T-helper 17 cell (primary cell): ENCODE results near the gene MT1E. TPM values are rescaled to one million over a fixed set of nuclear protein-coding genes. Genes with fewer than 3 reads are reported as not detected.
"Not testable (repeated sequence)": the region's sequence is repeated elsewhere in the genome, so short reads cannot be mapped to it uniquely, and the experiment has no call there.

Source experiments
- ATAC-seq: fragments of 150-1000 bp; cut with Tn5 transposase; 2 replicates; pipeline ENCODE4 v1.10.0; 2021; ENCODE audit warnings: mild to moderate bottlenecking, moderate library complexity
- DNase-seq, 3 donors: peaks; one replicate each; pipeline versions ENCODE4 v3.0.0 to v3.0.0-alpha.2; 2020 to 2021
- H3K9me3 ChIP-seq: one replicate; pipeline ENCODE4 v1.7.0; 2013; ENCODE audit warnings: low read length, mild to moderate bottlenecking; ENCODE audit not compliant: control insufficient read depth, poor library complexity, severe bottlenecking
- H3K27ac Mint-ChIP-seq: one replicate; pipeline ENCODE4 v1.8.0; 2022; ENCODE audit warnings: mild to moderate bottlenecking, moderate library complexity, mixed read lengths
- H3K27me3 Mint-ChIP-seq: one replicate; pipeline ENCODE4 v1.8.0; 2022; ENCODE audit warnings: mixed read lengths
- H3K36me3 Mint-ChIP-seq: one replicate; pipeline ENCODE4 v1.8.0; 2022; ENCODE audit warnings: low read depth, mixed read lengths
- H3K4me1 Mint-ChIP-seq: one replicate; pipeline ENCODE4 v1.8.0; 2022; ENCODE audit warnings: mild to moderate bottlenecking, mixed read lengths
- H3K4me3 Mint-ChIP-seq: one replicate; pipeline ENCODE4 v1.8.0; 2022; ENCODE audit warnings: mild to moderate bottlenecking, moderate library complexity, mixed read lengths
- total RNA-seq, 4 donors: library from RNA in 2 of 4; stranded (reverse) in 2 of 4; gene quantifications; one replicate each; pipeline ENCODE4 v1.2.3 and lab custom pipeline; 2022 to 2026

The MT1E gene
- total RNA-seq, result 1 to 10 TPM; 1.9 to 8.7 TPM
- 0 to 0.98 reads per million in 2 donors for total RNA-seq (lab: John Stamatoyannopoulos, UW)

GRCh38 chr16:56625140-56625942 lies at the start of gene MT1E:
Gene MT1E, plus strand, starts transcription at chr16:56625781. Its CDS starts 71 bp downstream, at chr16:56625852.
- Mint-ChIP-seq H3K27me3 (peaks cover 12% of the 10 kb centered on the region), H3K36me3 (no peaks in the 10 kb centered on the region), H3K4me3 (peak within 1 kb of the TSS; percentile 95), H3K4me1 (peaks cover 18% of the 10 kb centered on the region), H3K27ac (peak within 1 kb of the TSS; percentile 24)
- DNase-seq (peak in 1 of 3 donors; percentile 39), ATAC-seq (peak; percentile 96)
- H3K9me3 ChIP-seq, result no peaks in the 10 kb centered on the region

GRCh38 chr16:56576585-56577299 lies 48.8 kb upstream of the MT1E start:
- Mint-ChIP-seq H3K4me3 (no peak overlapping the region), H3K4me1 (peaks cover 9% of the 10 kb centered on the region), H3K36me3 (peaks cover 2% of the 10 kb centered on the region), H3K27me3 (peaks cover 6% of the 10 kb centered on the region), H3K27ac (peak overlapping the region; percentile 39)
- no peaks in the 10 kb centered on the region for H3K9me3 ChIP-seq
- DNase-seq (peak; percentile 77 to 82 (median 78)), ATAC-seq (peak; percentile 100)

GRCh38 chr16:56577300-56577625 lies 48.3 kb upstream of the MT1E start:
- no peaks in the 10 kb centered on the region for H3K9me3 ChIP-seq
- DNase-seq (no peak), ATAC-seq (no peak)
- Mint-ChIP-seq H3K4me1 (peaks cover 9% of the 10 kb centered on the region), H3K27me3 (peaks cover 6% of the 10 kb centered on the region), H3K4me3 (no peak overlapping the region), H3K27ac (peak overlapping the region; percentile 39), H3K36me3 (peaks cover 2% of the 10 kb centered on the region)

- no peak overlapping the region for H3K27ac Mint-ChIP-seq
- H3K27me3 Mint-ChIP-seq, result peaks cover 22% of the 10 kb centered on the region
- H3K4me3 Mint-ChIP-seq, result no peak overlapping the region
- no peaks in the 10 kb centered on the region for H3K36me3 Mint-ChIP-seq
- peaks cover 9% of the 10 kb centered on the region for H3K4me1 Mint-ChIP-seq
- DNase-seq (no peak), ATAC-seq (no peak)
- H3K9me3 ChIP-seq, result no peaks in the 10 kb centered on the region
These were observed 45.1 kb upstream of the MT1E start for GRCh38 chr16:56580391-56581048.

GRCh38 chr16:56582911-56583310 lies 42.7 kb upstream of the MT1E start:
- H3K4me3 Mint-ChIP-seq, DNase-seq, H3K36me3 Mint-ChIP-seq, ATAC-seq, H3K4me1 Mint-ChIP-seq, H3K9me3 ChIP-seq: not testable (repeated sequence)
- Mint-ChIP-seq H3K27me3 (peaks cover 36% of the 10 kb centered on the region), H3K27ac (peak overlapping the region; percentile 1)

- Mint-ChIP-seq H3K27me3 (peaks cover 43% of the 10 kb centered on the region), H3K27ac (peak overlapping the region; percentile 1), H3K4me1 (peaks cover 2% of the 10 kb centered on the region), H3K36me3 (peaks cover 3% of the 10 kb centered on the region), H3K4me3 (no peak overlapping the region)
- ATAC-seq (no peak), DNase-seq (no peak)
- H3K9me3 ChIP-seq, result no peaks in the 10 kb centered on the region
These were observed 42.0 kb upstream of the MT1E start for GRCh38 chr16:56583351-56584168.

GRCh38 chr16:56584276-56584675 lies 41.3 kb upstream of the MT1E start:
- no peaks in the 10 kb centered on the region for H3K9me3 ChIP-seq
- ATAC-seq (no peak), DNase-seq (no peak)
- Mint-ChIP-seq H3K36me3 (peaks cover 6% of the 10 kb centered on the region), H3K27me3 (peaks cover 48% of the 10 kb centered on the region), H3K4me1 (peaks cover 7% of the 10 kb centered on the region), H3K27ac (no peak overlapping the region), H3K4me3 (no peak overlapping the region)

- Mint-ChIP-seq H3K27ac (no peak overlapping the region), H3K4me1 (peaks cover 17% of the 10 kb centered on the region), H3K36me3 (peaks cover 8% of the 10 kb centered on the region), H3K27me3 (peaks cover 60% of the 10 kb centered on the region), H3K4me3 (peak overlapping the region; percentile 91)
- DNase-seq, result no peak
- ATAC-seq, result no peak
- H3K9me3 ChIP-seq, result no peaks in the 10 kb centered on the region
These were observed 36.8 kb upstream of the MT1E start for GRCh38 chr16:56588781-56589140.

GRCh38 chr16:56589141-56590039 lies 36.2 kb upstream of the MT1E start, which contains the start of gene MT3:
Gene MT3, plus strand, starts transcription at chr16:56589528. Its CDS starts 63 bp downstream, at chr16:56589591.
- H3K4me3 Mint-ChIP-seq, result peak within 1 kb of the TSS; percentile 91
- H3K9me3 ChIP-seq, result no peaks in the 10 kb centered on the region
- H3K4me1 Mint-ChIP-seq, result peaks cover 17% of the 10 kb centered on the region
- no peak within 1 kb of the TSS for H3K27ac Mint-ChIP-seq
- H3K36me3 Mint-ChIP-seq, result peaks cover 8% of the 10 kb centered on the region
- peak; percentile 70 for ATAC-seq
- peaks cover 54% of the 10 kb centered on the region for H3K27me3 Mint-ChIP-seq
- DNase-seq, result no peak

- H3K9me3 ChIP-seq, result no peaks in the 10 kb centered on the region
- no peak for DNase-seq
- ATAC-seq, result no peak
- Mint-ChIP-seq H3K27me3 (peaks cover 45% of the 10 kb centered on the region), H3K36me3 (peaks cover 8% of the 10 kb centered on the region), H3K4me1 (peaks cover 17% of the 10 kb centered on the region), H3K4me3 (no peak overlapping the region), H3K27ac (no peak overlapping the region)
These were observed 34.1 kb upstream of the MT1E start for GRCh38 chr16:56591377-56592060.

GRCh38 chr16:56593573-56594291 lies 31.8 kb upstream of the MT1E start:
- H3K27me3 Mint-ChIP-seq, result peaks cover 30% of the 10 kb centered on the region
- no peak for ATAC-seq
- H3K36me3 Mint-ChIP-seq, result peaks cover 4% of the 10 kb centered on the region
- H3K4me3 Mint-ChIP-seq, result no peak overlapping the region
- H3K4me1 Mint-ChIP-seq, result peaks cover 17% of the 10 kb centered on the region
- DNase-seq, result no peak
- H3K27ac Mint-ChIP-seq, result no peak overlapping the region
- no peaks in the 10 kb centered on the region for H3K9me3 ChIP-seq
